HG02759 (cell line): ENCODE measurements around the gene LHX5.
A peak's percentile ranks its signal among the peaks of the same experiment; 100 is the strongest.

ENCODE experiments used
- ATAC-seq: cut with Tn5 transposase; IDR thresholded peaks from one replicate; pipeline ENCODE4 v1.9.1; 2021; ENCODE audit warnings: mild to moderate bottlenecking, moderate library complexity; ENCODE audit not compliant: unreplicated experiment

LHX5 gene

GRCh38 chr12:113443030-113443539 is 28.6 kb downstream of the LHX5 start:
- ATAC-seq, result no peak

GRCh38 chr12:113440947-113441782 is 30.5 kb downstream of the LHX5 start:
- ATAC-seq, result no peak

GRCh38 chr12:113440336-113440735 is 31.3 kb downstream of the LHX5 start:
- ATAC-seq, result no peak

- no peak for ATAC-seq
These were observed 32.1 kb downstream of the LHX5 start for GRCh38 chr12:113439606-113440030.

- no peak for ATAC-seq
These were observed 32.4 kb downstream of the LHX5 start for GRCh38 chr12:113439301-113439597.

- ATAC-seq, result no peak
These were observed 33.0 kb downstream of the LHX5 start for GRCh38 chr12:113438523-113439300.

- ATAC-seq, result no peak
These were observed 34.0 kb downstream of the LHX5 start for GRCh38 chr12:113437729-113438100.

- ATAC-seq, result no peak
These were observed 34.5 kb downstream of the LHX5 start for GRCh38 chr12:113436993-113437728.

GRCh38 chr12:113436586-113436985 is 35.1 kb downstream of the LHX5 start:
- no peak for ATAC-seq

GRCh38 chr12:113435367-113435766 is 36.3 kb downstream of the LHX5 start:
- ATAC-seq, result no peak

- no peak for ATAC-seq
These were observed 38.7 kb downstream of the LHX5 start for GRCh38 chr12:113432986-113433385.

GRCh38 chr12:113428482-113428881 is 43.2 kb downstream of the LHX5 start:
- ATAC-seq, result no peak

GRCh38 chr12:113427882-113428281 is 43.8 kb downstream of the LHX5 start:
- ATAC-seq, result no peak

GRCh38 chr12:113425960-113426453 is 45.7 kb downstream of the LHX5 start:
- ATAC-seq, result no peak

- no peak for ATAC-seq
These were observed 46.5 kb downstream of the LHX5 start for GRCh38 chr12:113424915-113425823.

- no peak for ATAC-seq
These were observed 47.2 kb downstream of the LHX5 start for GRCh38 chr12:113424456-113424855.

GRCh38 chr12:113422886-113423669 is 48.6 kb downstream of the LHX5 start:
- no peak for ATAC-seq

- peak; percentile 92 for ATAC-seq
These were observed 49.4 kb downstream of the LHX5 start, which contains the start of gene SDSL for GRCh38 chr12:113422030-113422885. Gene SDSL (plus strand): TSS chr12:113422380. CDS start chr12:113427983, 5,603 bp downstream.
